ENCODE measurements around the gene BMPR1A.

GRCh38 chr10:86944907-86945306, 188.5 kb downstream of the BMPR1A start:
- TF ChIP-seq CTCF (IDR thresholded peaks at IDR 0.05) (no peak), POLR2A (IDR thresholded peaks at IDR 0.05) (no peak)
